Ascending aorta (tissue), 2 donors: ENCODE data around the gene DNMT3A. TPM values are rescaled to one million over a fixed set of nuclear protein-coding genes. Genes with fewer than 3 reads are reported as not detected.

ENCODE experiments used
- DNase-seq, 2 donors: peaks; one replicate each; pipeline ENCODE4 v3.0.0-alpha.2; 2019; ENCODE audit warnings: low spot score in 2 of 2
- H3K27ac ChIP-seq, 2 donors: fragments of 200-600 bp; sonication (generic); one replicate each; pipeline ENCODE4 v1.5.1; 2016 to 2017; ENCODE audit warnings: mild to moderate bottlenecking in 1 of 2
- H3K27me3 ChIP-seq: fragments of 200-600 bp; sonication (generic); one replicate; pipeline ENCODE4 v1.5.1; 2017
- H3K36me3 ChIP-seq, 2 donors: fragments of 200-600 bp; sonication (generic); one replicate each; pipeline ENCODE4 v1.5.1; 2016
- H3K4me1 ChIP-seq, 2 donors: fragments of 200-600 bp; sonication (generic); one replicate each; pipeline ENCODE4 v1.5.1; 2016 to 2017; ENCODE audit warnings: mild to moderate bottlenecking in 1 of 2
- H3K4me3 ChIP-seq, 2 donors: fragments of 200-600 bp; sonication (generic); one replicate each; pipeline ENCODE4 v1.5.1; 2016 to 2017; ENCODE audit warnings: mild to moderate bottlenecking in 1 of 2
- H3K9me3 ChIP-seq, 2 donors: fragments of 200-600 bp; sonication (generic); one replicate each; pipeline ENCODE4 v1.5.1; 2016
- CTCF ChIP-seq, 3 experiments: fragments of 200-600 bp in 2 of 3; fragments of 450-650 bp in 1 of 3; sonication (generic) in 2 of 3; IDR thresholded peaks; one replicate each; pipeline ENCODE4 v1.5.1; 2016 to 2019; ENCODE audit warnings: antibody characterized with exemption in 3 of 3, mild to moderate bottlenecking in 1 of 3, moderate library complexity in 1 of 3
- intact Hi-C: fragments of 100-400 bp; cut with DNase I; formaldehyde crosslinking; loops from one replicate; pipeline ENCODE4 v1.15.1; 2023
- total RNA-seq: library from RNA; depleted of rRNA; stranded (reverse); fragments of >200 nt; gene quantifications from one replicate; pipeline ENCODE4 v1.1.0, GENCODE V29; 2016

The DNMT3A gene
- total RNA-seq, 1 donor from 2014 or later = 33.6 TPM

GRCh38 chr2:25354116-25354515 is 12.4 kb upstream of the DNMT3A start:
- Histone ChIP-seq H3K4me1 (no peaks in the 10 kb centered on the region), H3K27ac (no peak overlapping the region), H3K36me3 (no peaks in the 10 kb centered on the region), H3K4me3 (no peak overlapping the region), H3K27me3 (no peaks in the 10 kb centered on the region), H3K9me3 (no peaks in the 10 kb centered on the region)
- no peak for DNase-seq
- intact Hi-C loops = no loop called here
- TF ChIP-seq CTCF (IDR thresholded peaks at IDR 0.05) = no peak

- no peak for DNase-seq
- no peaks in the 10 kb centered on the region for H3K36me3 ChIP-seq
- no peaks in the 10 kb centered on the region for H3K9me3 ChIP-seq
- H3K27me3 ChIP-seq = no peaks in the 10 kb centered on the region
- no peak for TF ChIP-seq CTCF (IDR thresholded peaks at IDR 0.05)
- intact Hi-C loops = loop anchor here (10.0 kb wide), 1 partner anchor 375 kb away; the partner anchor contains the start of gene DNAJC27
- no peaks in the 10 kb centered on the region for H3K4me1 ChIP-seq
- no peak overlapping the region for H3K27ac ChIP-seq
- H3K4me3 ChIP-seq = no peak overlapping the region
Measured at GRCh38 chr2:25349397-25349796, 7.7 kb upstream of the DNMT3A start.

GRCh38 chr2:25347846-25348245 is 6.1 kb upstream of the DNMT3A start:
- intact Hi-C loops = loop anchor here (10.0 kb wide), 1 partner anchor 373 kb away; the partner anchor contains the start of gene DNAJC27
- no peak for TF ChIP-seq CTCF (IDR thresholded peaks at IDR 0.05)
- Histone ChIP-seq H3K27me3 (no peaks in the 10 kb centered on the region), H3K36me3 (no peaks in the 10 kb centered on the region), H3K4me3 (no peak overlapping the region), H3K27ac (no peak overlapping the region), H3K9me3 (no peaks in the 10 kb centered on the region), H3K4me1 (peaks cover 0 to 1% of the 10 kb centered on the region in 2 donors)
- no peak for DNase-seq

GRCh38 chr2:25347205-25347815 is 5.6 kb upstream of the DNMT3A start:
- DNase-seq = no peak
- TF ChIP-seq CTCF (IDR thresholded peaks at IDR 0.05) = no peak
- no peaks in the 10 kb centered on the region for H3K27me3 ChIP-seq
- H3K4me1 ChIP-seq = peaks cover 0 to 5% of the 10 kb centered on the region in 2 donors
- intact Hi-C loops = loop anchor here (10.0 kb wide), 1 partner anchor 373 kb away; the partner anchor contains the start of gene DNAJC27
- H3K4me3 ChIP-seq = no peak overlapping the region
- no peaks in the 10 kb centered on the region for H3K36me3 ChIP-seq
- no peaks in the 10 kb centered on the region for H3K9me3 ChIP-seq
- no peak overlapping the region for H3K27ac ChIP-seq

GRCh38 chr2:25343187-25343825 is 1.6 kb upstream of the DNMT3A start:
- no peak for TF ChIP-seq CTCF (IDR thresholded peaks at IDR 0.05)
- no peak for DNase-seq
- intact Hi-C loops = loop anchor here (2.0 to 10.0 kb wide), 4 partner anchors 19 to 369 kb away; partner anchors contain the start of gene DNAJC27
- peaks cover 3 to 15% of the 10 kb centered on the region in 2 donors for H3K4me1 ChIP-seq
- H3K4me3 ChIP-seq = peak overlapping the region in 1 of 2 donors; percentile 95
- H3K27me3 ChIP-seq = no peaks in the 10 kb centered on the region
- H3K27ac ChIP-seq = no peak overlapping the region
- no peaks in the 10 kb centered on the region for H3K36me3 ChIP-seq
- no peaks in the 10 kb centered on the region for H3K9me3 ChIP-seq
